Peyer's patch (tissue), 4 donors: ENCODE results near the gene AKAP5. TPM values are rescaled to one million over a fixed set of nuclear protein-coding genes. Genes with fewer than 3 reads are reported as not detected.

ENCODE experiments used
- DNase-seq, 3 donors: peaks; one replicate each; pipeline ENCODE4 v3.0.0-alpha.2; 2017 to 2019
- H3K27ac ChIP-seq, 4 donors: fragments of 200-600 bp; sonication (generic); one replicate each; pipeline ENCODE4 v1.5.1; 2016 to 2019
- H3K27me3 ChIP-seq, 2 donors: fragments of 200-600 bp; sonication (generic); one replicate each; pipeline ENCODE4 v1.5.1; 2019
- H3K36me3 ChIP-seq, 3 donors: fragments of 200-600 bp; sonication (generic); one replicate each; pipeline ENCODE4 v1.5.1; 2016 to 2019
- H3K4me1 ChIP-seq, 4 donors: fragments of 200-600 bp; sonication (generic); one replicate each; pipeline ENCODE4 v1.5.1; 2016 to 2019
- H3K4me3 ChIP-seq, 4 donors: fragments of 200-600 bp; sonication (generic); 1 replicate in 3 of 4; 2 replicates in 1 of 4; pipeline ENCODE4 v1.5.1; 2016 to 2019; ENCODE audit warnings: mild to moderate bottlenecking in 1 of 4
- H3K9me3 ChIP-seq, 4 donors: fragments of 200-600 bp; sonication (generic); one replicate each; pipeline ENCODE4 v1.5.1; 2016 to 2019; ENCODE audit warnings: mild to moderate bottlenecking in 1 of 4
- POLR2A ChIP-seq, 2 donors: fragments of 450-650 bp; IDR thresholded peaks; one replicate each; pipeline ENCODE4 v1.5.1; 2017; ENCODE audit warnings: antibody characterized with exemption in 2 of 2, mild to moderate bottlenecking in 2 of 2, moderate library complexity in 2 of 2
- total RNA-seq, 4 donors: library from RNA; depleted of rRNA; stranded (reverse); fragments of >200 nt; gene quantifications; one replicate each; pipeline ENCODE4 v1.1.0, GENCODE V29; 2016
- TF ChIP-seq, protein P1 (sequence below), 6 experiments: fragments of 450-650 bp in 4 of 6; fragments of 200-600 bp in 2 of 6; sonication (generic) in 1 of 6; IDR thresholded peaks; one replicate each; pipeline ENCODE4 v1.5.1; 2017 to 2019; ENCODE audit warnings: antibody characterized with exemption in 6 of 6, mild to moderate bottlenecking in 3 of 6, moderate library complexity in 1 of 6

AKAP5 gene
- total RNA-seq, 4 donors from 2014 or later: 0.57 to 2.8 (median 2.4) TPM

- no peak for TF ChIP-seq POLR2A (IDR thresholded peaks at IDR 0.05)
- TF ChIP-seq, protein P1, sequence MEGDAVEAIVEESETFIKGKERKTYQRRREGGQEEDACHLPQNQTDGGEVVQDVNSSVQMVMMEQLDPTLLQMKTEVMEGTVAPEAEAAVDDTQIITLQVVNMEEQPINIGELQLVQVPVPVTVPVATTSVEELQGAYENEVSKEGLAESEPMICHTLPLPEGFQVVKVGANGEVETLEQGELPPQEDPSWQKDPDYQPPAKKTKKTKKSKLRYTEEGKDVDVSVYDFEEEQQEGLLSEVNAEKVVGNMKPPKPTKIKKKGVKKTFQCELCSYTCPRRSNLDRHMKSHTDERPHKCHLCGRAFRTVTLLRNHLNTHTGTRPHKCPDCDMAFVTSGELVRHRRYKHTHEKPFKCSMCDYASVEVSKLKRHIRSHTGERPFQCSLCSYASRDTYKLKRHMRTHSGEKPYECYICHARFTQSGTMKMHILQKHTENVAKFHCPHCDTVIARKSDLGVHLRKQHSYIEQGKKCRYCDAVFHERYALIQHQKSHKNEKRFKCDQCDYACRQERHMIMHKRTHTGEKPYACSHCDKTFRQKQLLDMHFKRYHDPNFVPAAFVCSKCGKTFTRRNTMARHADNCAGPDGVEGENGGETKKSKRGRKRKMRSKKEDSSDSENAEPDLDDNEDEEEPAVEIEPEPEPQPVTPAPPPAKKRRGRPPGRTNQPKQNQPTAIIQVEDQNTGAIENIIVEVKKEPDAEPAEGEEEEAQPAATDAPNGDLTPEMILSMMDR (IDR thresholded peaks at IDR 0.05): no peak
- Histone ChIP-seq H3K27me3 (no peaks in the 10 kb centered on the region), H3K27ac (no peak overlapping the region), H3K9me3 (no peaks in the 10 kb centered on the region), H3K36me3 (peaks cover 0 to 23% (median 0%) of the 10 kb centered on the region in 3 donors), H3K4me3 (no peak overlapping the region), H3K4me1 (peaks cover 0 to 3% (median 0%) of the 10 kb centered on the region in 4 donors)
- DNase-seq: no peak
Measured at GRCh38 chr14:64493455-64493854, 28.2 kb downstream of the AKAP5 start.

GRCh38 chr14:64495252-64495651 is 30.0 kb downstream of the AKAP5 start:
- Histone ChIP-seq H3K36me3 (peaks cover 0 to 9% (median 0%) of the 10 kb centered on the region in 3 donors), H3K4me3 (no peak overlapping the region), H3K4me1 (peaks cover 0 to 7% (median 3%) of the 10 kb centered on the region in 4 donors), H3K9me3 (no peaks in the 10 kb centered on the region), H3K27me3 (no peaks in the 10 kb centered on the region), H3K27ac (no peak overlapping the region)
- no peak for TF ChIP-seq POLR2A (IDR thresholded peaks at IDR 0.05)
- TF ChIP-seq, protein P1 (IDR thresholded peaks at IDR 0.05): no peak
- no peak for DNase-seq

GRCh38 chr14:64496764-64497163 is 31.5 kb downstream of the AKAP5 start:
- no peaks in the 10 kb centered on the region for H3K9me3 ChIP-seq
- no peak overlapping the region for H3K4me3 ChIP-seq
- no peaks in the 10 kb centered on the region for H3K27me3 ChIP-seq
- H3K36me3 ChIP-seq: peaks cover 0 to 9% (median 0%) of the 10 kb centered on the region in 3 donors
- no peak overlapping the region for H3K27ac ChIP-seq
- no peak for DNase-seq
- no peak for TF ChIP-seq POLR2A (IDR thresholded peaks at IDR 0.05)
- TF ChIP-seq, protein P1 (IDR thresholded peaks at IDR 0.05): no peak
- peaks cover 2 to 22% (median 11%) of the 10 kb centered on the region in 4 donors for H3K4me1 ChIP-seq

GRCh38 chr14:64500088-64500487 is 34.8 kb downstream of the AKAP5 start:
- Histone ChIP-seq H3K4me1 (peaks cover 5 to 32% (median 14%) of the 10 kb centered on the region in 4 donors), H3K27ac (no peak overlapping the region), H3K36me3 (peaks cover 0 to 7% (median 0%) of the 10 kb centered on the region in 3 donors), H3K4me3 (no peak overlapping the region), H3K27me3 (no peaks in the 10 kb centered on the region), H3K9me3 (no peaks in the 10 kb centered on the region)
- no peak for DNase-seq
- TF ChIP-seq, protein P1 (IDR thresholded peaks at IDR 0.05): no peak
- no peak for TF ChIP-seq POLR2A (IDR thresholded peaks at IDR 0.05)

GRCh38 chr14:64501411-64502171 is 36.3 kb downstream of the AKAP5 start:
- Histone ChIP-seq H3K27ac (peak overlapping the region; percentile 98 to 100 (median 99)), H3K9me3 (no peaks in the 10 kb centered on the region), H3K4me3 (peak overlapping the region; percentile 81 to 91 (median 90)), H3K36me3 (no peaks in the 10 kb centered on the region), H3K27me3 (no peaks in the 10 kb centered on the region), H3K4me1 (peaks cover 5 to 39% (median 17%) of the 10 kb centered on the region in 4 donors)
- peak in 2 of 3 donors; percentile 50 to 65 for DNase-seq
- TF ChIP-seq POLR2A (IDR thresholded peaks at IDR 0.05): peak in 1 of 2 donors; percentile 16
- TF ChIP-seq, protein P1 (IDR thresholded peaks at IDR 0.05): peak in 1 of 6 experiments; percentile 8
